Neural cell (in vitro differentiated cells): ENCODE measurements around the gene PACS2. TPM values are rescaled to one million over a fixed set of nuclear protein-coding genes. Genes with fewer than 3 reads are reported as not detected.

ENCODE experiments used
- H2AFZ ChIP-seq: fragments of 200-600, 300-800 bp; sonication (generic), shearing (Covaris generic); 2 replicates; pipeline ENCODE4 v1.6.0; 2014; ENCODE audit warnings: low read depth, mild to moderate bottlenecking, antibody characterized with exemption, low read length, moderate library complexity
- H3F3A ChIP-seq: fragments of 200-600 bp; shearing (Covaris generic); 2 replicates; pipeline ENCODE4 v1.6.1; 2016; ENCODE audit warnings: mild to moderate bottlenecking, moderate library complexity, mixed read lengths, antibody characterized with exemption, low read length; ENCODE audit not compliant: insufficient read depth, poor library complexity, severe bottlenecking
- H3K27ac ChIP-seq: fragments of 200-600, 300-800 bp; sonication (generic), shearing (Covaris generic); 2 replicates; pipeline ENCODE4 v1.5.1; 2014; ENCODE audit warnings: mild to moderate bottlenecking, low read length, moderate library complexity
- H3K27me3 ChIP-seq: fragments of 300-800, 200-600 bp; sonication (generic), shearing (Covaris generic); 2 replicates; pipeline ENCODE4 v1.6.0; 2014; ENCODE audit warnings: mild to moderate bottlenecking, low read depth, low read length, moderate library complexity; ENCODE audit not compliant: insufficient read depth
- H3K36me3 ChIP-seq: fragments of 300-800, 200-600 bp; sonication (generic), shearing (Covaris generic); 2 replicates; pipeline ENCODE4 v1.5.1; 2014; ENCODE audit warnings: mild to moderate bottlenecking, antibody characterized with exemption, low read length, moderate library complexity; ENCODE audit not compliant: insufficient read depth
- H3K4me2 ChIP-seq: fragments of 300-800, 200-600 bp; sonication (generic), shearing (Covaris generic); 2 replicates; pipeline ENCODE4 v1.6.0; 2014; ENCODE audit warnings: mild to moderate bottlenecking, low read length
- H3K4me3 ChIP-seq: fragments of 300-800, 200-600 bp; sonication (generic), shearing (Covaris generic); 2 replicates; pipeline ENCODE4 v1.5.1; 2014; ENCODE audit warnings: mild to moderate bottlenecking, low read length, moderate library complexity
- H3K79me2 ChIP-seq: fragments of 200-600 bp; shearing (Covaris generic); replicated peaks from 2 replicates; pipeline ENCODE4 v1.6.0; 2014; ENCODE audit warnings: mild to moderate bottlenecking, low read length, moderate library complexity; ENCODE audit not compliant: insufficient read depth
- H3K9ac ChIP-seq: fragments of 300-800, 200-600 bp; sonication (generic), shearing (Covaris generic); 2 replicates; pipeline ENCODE4 v1.6.1; 2016; ENCODE audit warnings: mild to moderate bottlenecking, low read length, mixed read lengths
- H3K9me2 ChIP-seq: fragments of 200-600 bp; shearing (Covaris generic); 2 replicates; pipeline ENCODE4 v1.6.1; 2016; ENCODE audit warnings: mild to moderate bottlenecking, low read length, mixed read lengths; ENCODE audit not compliant: insufficient read depth
- H3K9me3 ChIP-seq: fragments of 200-600, 300-800 bp; sonication (generic), shearing (Covaris generic); 2 replicates; pipeline ENCODE4 v1.6.1; 2016; ENCODE audit warnings: mild to moderate bottlenecking, mixed run types, low read length, moderate library complexity, mixed read lengths
- H4K20me1 ChIP-seq: fragments of 200-600 bp; shearing (Covaris generic); 2 replicates; pipeline ENCODE4 v1.6.1; 2016; ENCODE audit warnings: mild to moderate bottlenecking, mixed run types; ENCODE audit not compliant: insufficient read depth
- EP300 ChIP-seq: fragments of 450-650 bp; conservative IDR thresholded peaks from 2 replicates; pipeline ENCODE4 v1.6.1; 2014; ENCODE audit warnings: antibody characterized with exemption, mild to moderate bottlenecking, moderate library complexity; ENCODE audit not compliant: poor library complexity, severe bottlenecking
- EZH2 ChIP-seq: fragments of 200-600, 300-800 bp; shearing (Covaris generic), sonication (generic); IDR thresholded peaks from 2 replicates; pipeline ENCODE4 v1.6.1; 2014; ENCODE audit warnings: antibody characterized with exemption, low read length, borderline replicate concordance, mild to moderate bottlenecking; ENCODE audit not compliant: insufficient read depth, poor library complexity, severe bottlenecking
- MXI1 ChIP-seq: fragments of 450-650 bp; conservative IDR thresholded peaks from 2 replicates; pipeline ENCODE4 v1.6.1; 2014; ENCODE audit warnings: antibody characterized with exemption, mild to moderate bottlenecking; ENCODE audit not compliant: poor library complexity, severe bottlenecking
- POLR2AphosphoS5 ChIP-seq: IDR thresholded peaks from 2 replicates; pipeline ENCODE4 v1.6.1; 2012
- RAD21 ChIP-seq: fragments of 450-650 bp; conservative IDR thresholded peaks from 2 replicates; pipeline ENCODE4 v1.6.1; 2014; ENCODE audit warnings: antibody characterized with exemption, mild to moderate bottlenecking, moderate library complexity
- SMC3 ChIP-seq: fragments of 450-650 bp; conservative IDR thresholded peaks from 2 replicates; pipeline ENCODE4 v1.6.1; 2014; ENCODE audit warnings: antibody characterized with exemption, mild to moderate bottlenecking, moderate library complexity; ENCODE audit not compliant: poor library complexity
- TAF1 ChIP-seq: IDR thresholded peaks from 2 replicates; pipeline ENCODE4 v1.6.1; 2012; ENCODE audit warnings: low read depth
- polyA plus RNA-seq: library from polyadenylated mRNA; depleted of rRNA; stranded (reverse); fragments of >200 nt; gene quantifications from 2 replicates; pipeline ENCODE4 v1.2.3, GENCODE V29; 2014
- TF ChIP-seq, protein P1 (sequence below): fragments of 450-650 bp; IDR thresholded peaks from 2 replicates; pipeline ENCODE4 v1.5.1; 2014; ENCODE audit warnings: antibody characterized with exemption, mild to moderate bottlenecking, moderate library complexity; ENCODE audit not compliant: poor library complexity, severe bottlenecking
- TF ChIP-seq, protein P2 (sequence below): IDR thresholded peaks from 2 replicates; pipeline ENCODE4 v1.6.1; 2012; ENCODE audit warnings: borderline replicate concordance

Gene PACS2
- polyA plus RNA-seq, 1 donor from 2014 or later, result 77.7 TPM

DNA sequence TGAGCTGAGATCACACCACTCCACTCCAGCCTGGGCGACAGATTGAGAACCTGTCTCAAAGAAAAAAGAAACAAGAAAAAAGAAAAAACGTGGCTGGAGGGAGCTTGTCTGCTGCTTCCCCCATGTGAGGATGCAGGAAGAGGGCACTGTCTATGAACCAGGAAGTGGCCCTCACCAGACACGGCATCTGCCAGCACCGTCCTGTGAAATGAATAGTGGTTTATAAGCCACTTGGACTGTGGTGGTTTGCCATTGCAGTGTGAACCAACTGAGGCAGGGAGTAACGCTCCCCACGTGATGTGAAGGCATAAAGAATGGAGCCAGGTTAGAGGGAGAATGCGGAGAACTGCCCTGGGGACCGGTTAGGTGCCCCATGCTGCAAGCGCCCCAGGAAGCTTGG lies 9.2 kb upstream of the PACS2 start:
- H3K4me3 ChIP-seq, result no peak overlapping the region
- no peak overlapping the region for H3K4me2 ChIP-seq
- H3K9ac ChIP-seq, result no peak overlapping the region
- no peak overlapping the region for H3K27ac ChIP-seq
- no peaks in the 10 kb centered on the region for H3K9me2 ChIP-seq
- H3K27me3 ChIP-seq, result no peaks in the 10 kb centered on the region
- TF ChIP-seq, protein P1, sequence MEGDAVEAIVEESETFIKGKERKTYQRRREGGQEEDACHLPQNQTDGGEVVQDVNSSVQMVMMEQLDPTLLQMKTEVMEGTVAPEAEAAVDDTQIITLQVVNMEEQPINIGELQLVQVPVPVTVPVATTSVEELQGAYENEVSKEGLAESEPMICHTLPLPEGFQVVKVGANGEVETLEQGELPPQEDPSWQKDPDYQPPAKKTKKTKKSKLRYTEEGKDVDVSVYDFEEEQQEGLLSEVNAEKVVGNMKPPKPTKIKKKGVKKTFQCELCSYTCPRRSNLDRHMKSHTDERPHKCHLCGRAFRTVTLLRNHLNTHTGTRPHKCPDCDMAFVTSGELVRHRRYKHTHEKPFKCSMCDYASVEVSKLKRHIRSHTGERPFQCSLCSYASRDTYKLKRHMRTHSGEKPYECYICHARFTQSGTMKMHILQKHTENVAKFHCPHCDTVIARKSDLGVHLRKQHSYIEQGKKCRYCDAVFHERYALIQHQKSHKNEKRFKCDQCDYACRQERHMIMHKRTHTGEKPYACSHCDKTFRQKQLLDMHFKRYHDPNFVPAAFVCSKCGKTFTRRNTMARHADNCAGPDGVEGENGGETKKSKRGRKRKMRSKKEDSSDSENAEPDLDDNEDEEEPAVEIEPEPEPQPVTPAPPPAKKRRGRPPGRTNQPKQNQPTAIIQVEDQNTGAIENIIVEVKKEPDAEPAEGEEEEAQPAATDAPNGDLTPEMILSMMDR, result no peak
- TF ChIP-seq SMC3 (no peak), POLR2AphosphoS5 (no peak), TAF1 (no peak), EP300 (no peak), EZH2 (no peak)
- TF ChIP-seq, protein P2, sequence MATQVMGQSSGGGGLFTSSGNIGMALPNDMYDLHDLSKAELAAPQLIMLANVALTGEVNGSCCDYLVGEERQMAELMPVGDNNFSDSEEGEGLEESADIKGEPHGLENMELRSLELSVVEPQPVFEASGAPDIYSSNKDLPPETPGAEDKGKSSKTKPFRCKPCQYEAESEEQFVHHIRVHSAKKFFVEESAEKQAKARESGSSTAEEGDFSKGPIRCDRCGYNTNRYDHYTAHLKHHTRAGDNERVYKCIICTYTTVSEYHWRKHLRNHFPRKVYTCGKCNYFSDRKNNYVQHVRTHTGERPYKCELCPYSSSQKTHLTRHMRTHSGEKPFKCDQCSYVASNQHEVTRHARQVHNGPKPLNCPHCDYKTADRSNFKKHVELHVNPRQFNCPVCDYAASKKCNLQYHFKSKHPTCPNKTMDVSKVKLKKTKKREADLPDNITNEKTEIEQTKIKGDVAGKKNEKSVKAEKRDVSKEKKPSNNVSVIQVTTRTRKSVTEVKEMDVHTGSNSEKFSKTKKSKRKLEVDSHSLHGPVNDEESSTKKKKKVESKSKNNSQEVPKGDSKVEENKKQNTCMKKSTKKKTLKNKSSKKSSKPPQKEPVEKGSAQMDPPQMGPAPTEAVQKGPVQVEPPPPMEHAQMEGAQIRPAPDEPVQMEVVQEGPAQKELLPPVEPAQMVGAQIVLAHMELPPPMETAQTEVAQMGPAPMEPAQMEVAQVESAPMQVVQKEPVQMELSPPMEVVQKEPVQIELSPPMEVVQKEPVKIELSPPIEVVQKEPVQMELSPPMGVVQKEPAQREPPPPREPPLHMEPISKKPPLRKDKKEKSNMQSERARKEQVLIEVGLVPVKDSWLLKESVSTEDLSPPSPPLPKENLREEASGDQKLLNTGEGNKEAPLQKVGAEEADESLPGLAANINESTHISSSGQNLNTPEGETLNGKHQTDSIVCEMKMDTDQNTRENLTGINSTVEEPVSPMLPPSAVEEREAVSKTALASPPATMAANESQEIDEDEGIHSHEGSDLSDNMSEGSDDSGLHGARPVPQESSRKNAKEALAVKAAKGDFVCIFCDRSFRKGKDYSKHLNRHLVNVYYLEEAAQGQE, result no peak
- no peaks in the 10 kb centered on the region for H4K20me1 ChIP-seq
- H3K9me3 ChIP-seq, result no peaks in the 10 kb centered on the region
- H3K36me3 ChIP-seq, result no peaks in the 10 kb centered on the region
- no peak overlapping the region for H2AFZ ChIP-seq
- H3K79me2 ChIP-seq, result no peaks in the 10 kb centered on the region
- no peaks in the 10 kb centered on the region for H3F3A ChIP-seq

DNA sequence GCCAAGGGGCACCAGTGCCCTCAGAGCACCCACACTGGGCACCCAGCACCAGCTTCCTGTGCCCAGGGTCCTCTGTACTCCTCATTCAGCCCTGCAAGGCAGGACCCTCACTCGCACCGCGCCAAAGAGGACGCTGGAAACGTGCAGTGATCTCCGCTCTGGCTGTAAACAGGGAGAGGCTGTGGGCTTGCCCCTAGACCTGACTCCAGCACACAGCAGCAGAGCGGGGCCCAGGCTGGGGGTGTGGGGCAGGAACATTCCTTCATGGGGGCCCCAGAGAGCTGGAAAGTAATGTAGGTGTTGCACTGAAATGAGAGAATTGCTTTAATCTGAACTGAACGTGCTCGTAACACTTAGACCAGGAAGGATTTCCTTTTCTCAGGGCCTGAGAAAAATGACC lies 8.8 kb upstream of the PACS2 start:
- no peak for TF ChIP-seq EP300
- TF ChIP-seq POLR2AphosphoS5, result no peak
- TF ChIP-seq EZH2, result no peak
- TF ChIP-seq, protein P1, result no peak
- TF ChIP-seq RAD21, result no peak
- TF ChIP-seq, protein P2, result no peak
- no peak for TF ChIP-seq TAF1
- TF ChIP-seq SMC3, result no peak
- no peak for TF ChIP-seq MXI1
- Histone ChIP-seq H2AFZ (no peak overlapping the region), H3F3A (no peaks in the 10 kb centered on the region), H3K36me3 (no peaks in the 10 kb centered on the region), H3K27ac (no peak overlapping the region), H3K27me3 (no peaks in the 10 kb centered on the region), H3K9me3 (no peaks in the 10 kb centered on the region), H4K20me1 (no peaks in the 10 kb centered on the region), H3K4me3 (no peak overlapping the region), H3K79me2 (no peaks in the 10 kb centered on the region), H3K9me2 (no peaks in the 10 kb centered on the region), H3K4me2 (no peak overlapping the region), H3K9ac (no peak overlapping the region)
